Keratinocyte (primary cell): ENCODE measurements around the gene IGF2BP2. TPM values are rescaled to one million over a fixed set of nuclear protein-coding genes. Genes with fewer than 3 reads are reported as not detected.

Experiments
- DNase-seq: peaks from one replicate; pipeline ENCODE4 v3.0.0-alpha.2; 2011; ENCODE audit warnings: low read depth, missing footprints, low spot score
- FAIRE-seq: peaks from 2 replicates; lab custom pipeline; 2011; peaks lifted over from hg19 to GRCh38; lab: Jason Lieb, UNC
- H2AFZ ChIP-seq: 2 replicates; pipeline ENCODE4 v1.6.0; 2012; ENCODE audit warnings: low read length, control low read depth, inconsistent platforms; ENCODE audit not compliant: control insufficient read depth
- H3K27ac ChIP-seq: 2 replicates; pipeline ENCODE4 v1.5.1; 2011; ENCODE audit warnings: low read length; ENCODE audit not compliant: control insufficient read depth, insufficient read depth
- H3K27me3 ChIP-seq: 3 replicates; pipeline ENCODE4 v1.6.0; 2011; ENCODE audit warnings: low read length; ENCODE audit not compliant: control insufficient read depth, insufficient read depth; ENCODE audit errors: extremely low read depth
- H3K36me3 ChIP-seq, 2 experiments: 2 replicates in 1 of 2; 3 replicates in 1 of 2; pipeline ENCODE4 v1.5.1; 2011; ENCODE audit warnings: low read length in 2 of 2, mild to moderate bottlenecking in 1 of 2; ENCODE audit not compliant: control insufficient read depth in 2 of 2, insufficient read depth in 2 of 2; ENCODE audit errors: extremely low read depth in 1 of 2
- H3K4me1 ChIP-seq: 3 replicates; pipeline ENCODE4 v1.5.1; 2011; ENCODE audit warnings: low read length; ENCODE audit not compliant: control insufficient read depth, insufficient read depth; ENCODE audit errors: extremely low read depth
- H3K4me2 ChIP-seq: 3 replicates; pipeline ENCODE4 v1.6.0; 2011; ENCODE audit warnings: low read depth, low read length; ENCODE audit not compliant: control insufficient read depth, insufficient read depth; ENCODE audit errors: extremely low read depth
- H3K4me3 ChIP-seq, 3 experiments: fragments of 200-600 bp in 1 of 3; sonication (generic) in 1 of 3; 2 replicates in 2 of 3; 3 replicates in 1 of 3; pipeline ENCODE4 v1.5.1; 2011 to 2016; ENCODE audit warnings: low read length in 3 of 3, mild to moderate bottlenecking in 3 of 3, control low read depth in 2 of 3, inconsistent platforms in 1 of 3, low read depth in 1 of 3, mixed read lengths in 1 of 3, mixed run types in 1 of 3, moderate library complexity in 1 of 3; ENCODE audit not compliant: control insufficient read depth in 2 of 3, insufficient read depth in 2 of 3; ENCODE audit errors: extremely low read depth in 1 of 3
- H3K79me2 ChIP-seq: 2 replicates; pipeline ENCODE4 v1.6.0; 2012; ENCODE audit warnings: low read length; ENCODE audit not compliant: control insufficient read depth, insufficient read depth
- H3K9ac ChIP-seq: 3 replicates; pipeline ENCODE4 v1.6.0; 2011; ENCODE audit warnings: low read length; ENCODE audit not compliant: control insufficient read depth, insufficient read depth; ENCODE audit errors: extremely low read depth
- H3K9me1 ChIP-seq: 3 replicates; pipeline ENCODE4 v1.6.0; 2011; ENCODE audit warnings: low read length; ENCODE audit not compliant: control insufficient read depth, insufficient read depth; ENCODE audit errors: extremely low read depth
- H3K9me3 ChIP-seq: 2 replicates; pipeline ENCODE4 v1.5.1; 2012; ENCODE audit warnings: low read depth, low read length; ENCODE audit not compliant: control insufficient read depth
- H4K20me1 ChIP-seq: 3 replicates; pipeline ENCODE4 v1.6.0; 2011; ENCODE audit warnings: low read length; ENCODE audit not compliant: control insufficient read depth, insufficient read depth; ENCODE audit errors: extremely low read depth
- EZH2 ChIP-seq: IDR thresholded peaks from one replicate; pipeline ENCODE4 v1.6.1; 2012; ENCODE audit warnings: inconsistent platforms, mild to moderate bottlenecking, low read length, moderate library complexity
- dilution Hi-C: fragments of 300-500 bp; cut with MboI; formaldehyde crosslinking; loops from one replicate; pipeline ENCODE4 v1.7.0; 2020; ENCODE audit warnings: low sequenced_read_pairs; ENCODE audit not compliant: extremely low pct_ligation_motif_present
- polyA plus RNA-seq, 5 experiments: library from polyadenylated mRNA; depleted of rRNA in 3 of 5; stranded (reverse) in 3 of 5; stranded (forward) in 1 of 5; unstranded in 1 of 5; fragments of >200 nt; gene quantifications; 1 replicate in 1 of 5; 2 replicates in 3 of 5; 3 replicates in 1 of 5; pipeline versions ENCODE4 v1.2.1 to v1.2.3, GENCODE V29; 2011 to 2012; ENCODE audit warnings: missing spikeins in 2 of 5, low read depth in 1 of 5, low replicate concordance in 1 of 5
- TF ChIP-seq, protein P1 (sequence below), 3 experiments: IDR thresholded peaks in 1 of 3; conservative IDR thresholded peaks in 1 of 3; optimal IDR thresholded peaks in 1 of 3; 2 replicates in 2 of 3; 3 replicates in 1 of 3; pipeline versions ENCODE3 to v1.5.1; 2011; ENCODE audit warnings: low read length in 3 of 3, mild to moderate bottlenecking in 3 of 3, moderate library complexity in 2 of 3, control low read depth in 1 of 3, inconsistent platforms in 1 of 3; ENCODE audit not compliant: insufficient read depth in 2 of 3; ENCODE audit errors: extremely low read depth in 1 of 3

IGF2BP2 gene
- polyA plus RNA-seq, 1 donor (not counting 4 experiments of a cell fraction or from before 2014, with no cell fraction given), result 21.2 TPM

- no peak for TF ChIP-seq EZH2
- TF ChIP-seq, protein P1, sequence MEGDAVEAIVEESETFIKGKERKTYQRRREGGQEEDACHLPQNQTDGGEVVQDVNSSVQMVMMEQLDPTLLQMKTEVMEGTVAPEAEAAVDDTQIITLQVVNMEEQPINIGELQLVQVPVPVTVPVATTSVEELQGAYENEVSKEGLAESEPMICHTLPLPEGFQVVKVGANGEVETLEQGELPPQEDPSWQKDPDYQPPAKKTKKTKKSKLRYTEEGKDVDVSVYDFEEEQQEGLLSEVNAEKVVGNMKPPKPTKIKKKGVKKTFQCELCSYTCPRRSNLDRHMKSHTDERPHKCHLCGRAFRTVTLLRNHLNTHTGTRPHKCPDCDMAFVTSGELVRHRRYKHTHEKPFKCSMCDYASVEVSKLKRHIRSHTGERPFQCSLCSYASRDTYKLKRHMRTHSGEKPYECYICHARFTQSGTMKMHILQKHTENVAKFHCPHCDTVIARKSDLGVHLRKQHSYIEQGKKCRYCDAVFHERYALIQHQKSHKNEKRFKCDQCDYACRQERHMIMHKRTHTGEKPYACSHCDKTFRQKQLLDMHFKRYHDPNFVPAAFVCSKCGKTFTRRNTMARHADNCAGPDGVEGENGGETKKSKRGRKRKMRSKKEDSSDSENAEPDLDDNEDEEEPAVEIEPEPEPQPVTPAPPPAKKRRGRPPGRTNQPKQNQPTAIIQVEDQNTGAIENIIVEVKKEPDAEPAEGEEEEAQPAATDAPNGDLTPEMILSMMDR (optimal IDR thresholded peaks at IDR 0.05 in 1 of 3, IDR thresholded peaks at IDR 0.05 in 1 of 3, conservative IDR thresholded peaks at IDR 0.05 in 1 of 3; ENCODE audit: extremely low read depth in 1 of 3, insufficient read depth in 2 of 3, low read length in 3 of 3), result no peak
- Histone ChIP-seq H3K9me3 (no peaks in the 10 kb centered on the region), H2AFZ (no peak overlapping the region), H3K36me3 (peaks cover 6 to 22% of the 10 kb centered on the region in 2 experiments), H3K4me2 (no peak overlapping the region), H3K4me3 (no peak overlapping the region), H3K9me1 (no peaks in the 10 kb centered on the region), H3K4me1 (peaks cover 48% of the 10 kb centered on the region), H4K20me1 (no peaks in the 10 kb centered on the region), H3K27ac (no peak overlapping the region), H3K27me3 (no peaks in the 10 kb centered on the region), H3K79me2 (peaks cover 79% of the 10 kb centered on the region), H3K9ac (no peak overlapping the region)
- DNase-seq (no peak), FAIRE-seq (no peak)
- dilution Hi-C loops, result no loop called here
Observed at GRCh38 chr3:185724251-185724650, 100.6 kb downstream of the IGF2BP2 start.

DNA sequence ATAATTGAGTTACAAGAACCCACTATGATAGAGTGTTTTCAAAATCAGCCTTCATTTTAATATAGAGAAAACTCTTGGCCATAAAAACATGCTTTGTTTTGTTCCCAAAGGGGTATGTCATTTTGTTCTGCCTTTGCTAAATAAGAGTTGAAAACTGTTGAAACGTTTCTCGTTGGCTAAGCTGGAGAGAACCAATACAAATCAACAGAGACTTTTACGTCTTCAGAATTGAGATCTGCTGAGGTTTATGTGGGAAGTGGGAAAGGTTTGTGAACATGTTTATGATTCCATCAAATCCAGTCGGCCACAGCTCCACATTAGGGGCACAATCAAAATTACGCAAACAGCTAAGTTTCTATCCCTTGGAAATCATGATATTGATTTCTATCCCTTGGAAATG lies 102.0 kb downstream of the IGF2BP2 start:
- Histone ChIP-seq H3K9ac (no peak overlapping the region), H3K9me3 (no peaks in the 10 kb centered on the region), H3K9me1 (no peaks in the 10 kb centered on the region), H3K36me3 (peaks cover 6 to 22% of the 10 kb centered on the region in 2 experiments), H3K4me2 (no peak overlapping the region), H3K4me3 (no peak overlapping the region), H3K27me3 (no peaks in the 10 kb centered on the region), H4K20me1 (no peaks in the 10 kb centered on the region), H3K79me2 (peaks cover 78% of the 10 kb centered on the region), H3K4me1 (peaks cover 48% of the 10 kb centered on the region), H2AFZ (no peak overlapping the region), H3K27ac (no peak overlapping the region)
- dilution Hi-C loops, result no loop called here
- DNase-seq (no peak), FAIRE-seq (no peak)
- TF ChIP-seq, protein P1 (optimal IDR thresholded peaks at IDR 0.05 in 1 of 3, IDR thresholded peaks at IDR 0.05 in 1 of 3, conservative IDR thresholded peaks at IDR 0.05 in 1 of 3; ENCODE audit: extremely low read depth in 1 of 3, insufficient read depth in 2 of 3, low read length in 3 of 3), result no peak
- TF ChIP-seq EZH2, result no peak
